ENCODE data around the gene SGCA.

The SGCA gene

GRCh38 chr17:50194934-50195865 lies 29.4 kb downstream of the SGCA start:
- DNase-seq (ENCODE audit: low spot score): no peak

- DNase-seq (ENCODE audit: low spot score): no peak
These were observed 30.2 kb downstream of the SGCA start for GRCh38 chr17:50196036-50196435.

- no peak for DNase-seq (ENCODE audit: low spot score)
These were observed 31.0 kb downstream of the SGCA start for GRCh38 chr17:50196826-50197225.

GRCh38 chr17:50198026-50198669 lies 32.3 kb downstream of the SGCA start:
- peak; percentile 58 for DNase-seq (ENCODE audit: low spot score)

- no peak for DNase-seq (ENCODE audit: low spot score)
These were observed 33.5 kb downstream of the SGCA start for GRCh38 chr17:50199211-50199802.

- peak; percentile 85 for DNase-seq (ENCODE audit: low spot score)
These were observed 34.1 kb downstream of the SGCA start for GRCh38 chr17:50199803-50200456.

- peak; percentile 95 for DNase-seq (ENCODE audit: low spot score)
These were observed 34.9 kb downstream of the SGCA start for GRCh38 chr17:50200457-50201275.

GRCh38 chr17:50201276-50201854 lies 35.6 kb downstream of the SGCA start, which contains the start of gene COL1A1:
Gene COL1A1 (minus strand): TSS chr17:50201631. CDS start chr17:50201513, 118 bp downstream.
- DNase-seq (ENCODE audit: low spot score): no peak

- no peak for DNase-seq (ENCODE audit: low spot score)
These were observed 37.3 kb downstream of the SGCA start for GRCh38 chr17:50203086-50203485.

GRCh38 chr17:50203604-50204345 lies 38.0 kb downstream of the SGCA start:
- no peak for DNase-seq (ENCODE audit: low spot score)

GRCh38 chr17:50204431-50204830 lies 38.6 kb downstream of the SGCA start:
- DNase-seq (ENCODE audit: low spot score): no peak

- DNase-seq (ENCODE audit: low spot score): no peak
These were observed 39.5 kb downstream of the SGCA start for GRCh38 chr17:50205111-50205962.

- no peak for DNase-seq (ENCODE audit: low spot score)
These were observed 40.2 kb downstream of the SGCA start for GRCh38 chr17:50205963-50206505.

- no peak for DNase-seq (ENCODE audit: low spot score)
These were observed 40.9 kb downstream of the SGCA start for GRCh38 chr17:50206604-50207293.

- DNase-seq (ENCODE audit: low spot score): no peak
These were observed 41.5 kb downstream of the SGCA start for GRCh38 chr17:50207315-50207714.

GRCh38 chr17:50207792-50208567 lies 42.2 kb downstream of the SGCA start:
- no peak for DNase-seq (ENCODE audit: low spot score)

GRCh38 chr17:50208611-50209061 lies 42.8 kb downstream of the SGCA start:
- DNase-seq (ENCODE audit: low spot score): no peak

GRCh38 chr17:50209133-50209471 lies 43.3 kb downstream of the SGCA start:
- no peak for DNase-seq (ENCODE audit: low spot score)

Data from COLO829 (cell line).